SKM-1 (cell line): ENCODE data around the gene F8.

Experiments used
- DNase-seq: peaks from one replicate; lab custom pipeline; 2025; ENCODE audit not compliant: unreplicated experiment; lab: John Stamatoyannopoulos, UW

F8 gene

GRCh38 chrX:154791939-154792338 is 230.6 kb downstream of the F8 start:
- no peak for DNase-seq

- DNase-seq = no peak
These were observed 231.1 kb downstream of the F8 start for GRCh38 chrX:154791467-154791866.
